WTC11 (cell line): ENCODE measurements around the gene RCN2. TPM values are rescaled to one million over a fixed set of nuclear protein-coding genes. Genes with fewer than 3 reads are reported as not detected.
A peak's percentile ranks its signal among the peaks of the same experiment; 100 is the strongest.
"Not testable (repeated sequence)": the region's sequence is repeated elsewhere in the genome, so short reads cannot be mapped to it uniquely, and the experiment has no call there.

Experiments
- ATAC-seq: fragments of 200-7000 bp; cut with Tn5 transposase; 2 replicates; pipeline ENCODE4 v1.10.0; 2021; ENCODE audit warnings: mild to moderate bottlenecking, moderate library complexity
- CTCF ChIA-PET: fragments of 300-600 bp; sonication (Branson Sonifier 250); formaldehyde crosslinking; loops from one replicate; lab custom pipeline; 2021; ENCODE audit warnings: antibody characterized with exemption; lab: Charles Lee
- POLR2A ChIA-PET: fragments of 350-600 bp; sonication (Branson Sonifier 250); formaldehyde crosslinking; loops from one replicate; lab custom pipeline; 2021; ENCODE audit warnings: antibody characterized with exemption; lab: Charles Lee
- DNase-seq: peaks from one replicate; pipeline ENCODE4 v3.0.0; 2021; ENCODE audit warnings: low spot score
- H3K27ac Mint-ChIP-seq: 2 replicates; pipeline ENCODE4 v1.8.0; 2021; ENCODE audit warnings: mixed read lengths
- H3K27me3 Mint-ChIP-seq: 2 replicates; pipeline ENCODE4 v1.8.0; 2021; ENCODE audit warnings: low read depth, mild to moderate bottlenecking, moderate library complexity, mixed read lengths
- H3K36me3 Mint-ChIP-seq: 2 replicates; pipeline ENCODE4 v1.8.0; 2021; ENCODE audit warnings: mixed read lengths
- H3K4me1 Mint-ChIP-seq: 2 replicates; pipeline ENCODE4 v1.8.0; 2022; ENCODE audit warnings: mixed read lengths
- H3K4me3 Mint-ChIP-seq: 2 replicates; pipeline ENCODE4 v1.8.0; 2021; ENCODE audit warnings: mild to moderate bottlenecking, moderate library complexity, mixed read lengths
- H3K9me3 Mint-ChIP-seq: 2 replicates; pipeline ENCODE4 v1.8.0; 2021; ENCODE audit warnings: mixed read lengths
- E2F4 ChIP-seq: sonication (generic); formaldehyde crosslinking; IDR thresholded peaks from 2 replicates; pipeline ENCODE4 v1.8.1; 2022; ENCODE audit warnings: low read depth, mild to moderate bottlenecking, moderate library complexity, missing genetic modification reagents, borderline replicate concordance
- E2F5 ChIP-seq: sonication (generic); formaldehyde crosslinking; IDR thresholded peaks from 2 replicates; pipeline ENCODE4 v1.8.1; 2022; ENCODE audit warnings: mild to moderate bottlenecking, moderate library complexity, missing genetic modification reagents
- ELF4 ChIP-seq: sonication (generic); formaldehyde crosslinking; IDR thresholded peaks from 2 replicates; pipeline ENCODE4 v1.8.1; 2022; ENCODE audit warnings: low read depth, mild to moderate bottlenecking, moderate library complexity, missing genetic modification reagents
- FOXK1 ChIP-seq: sonication (generic); formaldehyde crosslinking; IDR thresholded peaks from 2 replicates; pipeline ENCODE4 v1.8.0; 2022; ENCODE audit warnings: mild to moderate bottlenecking, moderate library complexity, missing genetic modification reagents
- GTF2I ChIP-seq: fragments of 250-450 bp; sonication (Bioruptor Pico); conservative IDR thresholded peaks from 2 replicates; pipeline ENCODE4 v1.4.0; 2021; ENCODE audit warnings: mild to moderate bottlenecking
- HMGA2 ChIP-seq: fragments of 250-450 bp; sonication (Bioruptor Pico); IDR thresholded peaks from 2 replicates; pipeline ENCODE4 v1.4.0; 2021; ENCODE audit warnings: mild to moderate bottlenecking, moderate library complexity
- NFYB ChIP-seq: sonication (generic); formaldehyde crosslinking; conservative IDR thresholded peaks from 2 replicates; pipeline ENCODE4 v1.8.0; 2022; ENCODE audit warnings: low read depth, missing genetic modification reagents
- NR1H2 ChIP-seq: sonication (generic); formaldehyde crosslinking; IDR thresholded peaks from 2 replicates; pipeline ENCODE4 v1.9.0; 2021; ENCODE audit warnings: mild to moderate bottlenecking, moderate library complexity, missing genetic modification reagents
- SMAD4 ChIP-seq: sonication (generic); formaldehyde crosslinking; IDR thresholded peaks from 2 replicates; pipeline ENCODE4 v1.8.0; 2022; ENCODE audit warnings: mild to moderate bottlenecking, missing genetic modification reagents
- ZNF121 ChIP-seq: sonication (generic); formaldehyde crosslinking; IDR thresholded peaks from 2 replicates; pipeline ENCODE4 v1.8.0; 2023; ENCODE audit warnings: missing genetic modification reagents
- ZNF232 ChIP-seq: sonication (generic); formaldehyde crosslinking; IDR thresholded peaks from 2 replicates; pipeline ENCODE4 v1.8.0; 2022; ENCODE audit warnings: mild to moderate bottlenecking, missing genetic modification reagents
- total RNA-seq: library from RNA; stranded (reverse); gene quantifications from 3 replicates; pipeline ENCODE4 v1.2.3, GENCODE V29; 2021
- TF ChIP-seq, protein P1 (sequence below): sonication (generic); formaldehyde crosslinking; conservative IDR thresholded peaks from 2 replicates; pipeline ENCODE4 v1.8.1; 2022; ENCODE audit warnings: mild to moderate bottlenecking, missing genetic modification reagents
- TF ChIP-seq, protein P2 (sequence below): sonication (generic); formaldehyde crosslinking; IDR thresholded peaks from 2 replicates; pipeline ENCODE4 v1.8.1; 2023; ENCODE audit warnings: mild to moderate bottlenecking, missing genetic modification reagents, borderline replicate concordance
- TF ChIP-seq, protein P3 (sequence below): fragments of 250-450 bp; sonication (Bioruptor Pico); IDR thresholded peaks from 2 replicates; pipeline ENCODE4 v1.9.0; 2021; ENCODE audit warnings: mild to moderate bottlenecking
- TF ChIP-seq, protein P4 (sequence below): fragments of 250-450 bp; sonication (Bioruptor Pico); IDR thresholded peaks from 2 replicates; pipeline ENCODE4 v1.9.0; 2021; ENCODE audit warnings: moderate library complexity, mild to moderate bottlenecking, inconsistent platforms, borderline replicate concordance
- TF ChIP-seq, protein P5 (sequence below): sonication (generic); formaldehyde crosslinking; IDR thresholded peaks from 2 replicates; pipeline ENCODE4 v1.8.1; 2023; ENCODE audit warnings: mild to moderate bottlenecking, moderate library complexity, missing genetic modification reagents
- TF ChIP-seq, protein P6 (sequence below): sonication (generic); formaldehyde crosslinking; IDR thresholded peaks from 2 replicates; pipeline ENCODE4 v1.8.0; 2022; ENCODE audit warnings: mild to moderate bottlenecking, missing genetic modification reagents

The RCN2 gene
- total RNA-seq, 1 experiment from 2014 or later: 112 TPM

GRCh38 chr15:76894174-76894573 is 37.4 kb upstream of the RCN2 start:
- TF ChIP-seq ZNF121 (CRISPR knock-in tag) (peak; percentile 15; the same call in 1 of the 2 replicates), FOXK1 (CRISPR knock-in tag) (no peak)
- Mint-ChIP-seq H3K27me3 (no peaks in the 10 kb centered on the region), H3K9me3 (peaks cover 31% of the 10 kb centered on the region), H3K36me3 (peaks cover 23% of the 10 kb centered on the region), H3K4me3 (no peak overlapping the region), H3K4me1 (no peaks in the 10 kb centered on the region), H3K27ac (no peak overlapping the region)
- ChIA-PET POLR2A (no interaction called here), CTCF (no interaction called here)
- DNase-seq (no peak), ATAC-seq (no peak)

DNA sequence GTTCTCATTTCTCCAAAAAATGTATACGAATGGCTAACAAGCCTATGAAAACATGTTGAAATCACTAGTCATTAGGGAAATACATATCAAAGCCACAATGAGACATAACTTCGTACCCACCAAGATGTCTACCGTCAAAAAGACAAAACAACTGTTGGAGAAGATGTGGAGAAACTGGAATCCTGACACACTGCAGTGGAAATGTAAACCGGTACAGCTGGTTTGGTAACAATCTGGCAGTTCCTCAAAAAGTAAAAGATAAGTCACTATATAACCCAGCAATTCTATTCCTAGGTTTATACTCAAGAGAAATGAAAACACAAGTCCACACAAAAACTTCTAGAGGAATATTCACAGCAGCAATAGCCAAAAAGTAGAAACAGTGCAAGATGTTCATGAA is 33.4 kb upstream of the RCN2 start:
- Mint-ChIP-seq H3K27me3 (no peaks in the 10 kb centered on the region), H3K4me1 (no peaks in the 10 kb centered on the region; the same call in 1 of the 2 replicates), H3K27ac (no peak overlapping the region), H3K9me3 (peaks cover 27% of the 10 kb centered on the region), H3K4me3 (no peak overlapping the region), H3K36me3 (peaks cover 27% of the 10 kb centered on the region)
- POLR2A ChIA-PET: no interaction called here
- TF ChIP-seq, protein P1, sequence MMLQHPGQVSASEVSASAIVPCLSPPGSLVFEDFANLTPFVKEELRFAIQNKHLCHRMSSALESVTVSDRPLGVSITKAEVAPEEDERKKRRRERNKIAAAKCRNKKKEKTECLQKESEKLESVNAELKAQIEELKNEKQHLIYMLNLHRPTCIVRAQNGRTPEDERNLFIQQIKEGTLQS (CRISPR knock-in tag): no peak
- TF ChIP-seq, protein P2, sequence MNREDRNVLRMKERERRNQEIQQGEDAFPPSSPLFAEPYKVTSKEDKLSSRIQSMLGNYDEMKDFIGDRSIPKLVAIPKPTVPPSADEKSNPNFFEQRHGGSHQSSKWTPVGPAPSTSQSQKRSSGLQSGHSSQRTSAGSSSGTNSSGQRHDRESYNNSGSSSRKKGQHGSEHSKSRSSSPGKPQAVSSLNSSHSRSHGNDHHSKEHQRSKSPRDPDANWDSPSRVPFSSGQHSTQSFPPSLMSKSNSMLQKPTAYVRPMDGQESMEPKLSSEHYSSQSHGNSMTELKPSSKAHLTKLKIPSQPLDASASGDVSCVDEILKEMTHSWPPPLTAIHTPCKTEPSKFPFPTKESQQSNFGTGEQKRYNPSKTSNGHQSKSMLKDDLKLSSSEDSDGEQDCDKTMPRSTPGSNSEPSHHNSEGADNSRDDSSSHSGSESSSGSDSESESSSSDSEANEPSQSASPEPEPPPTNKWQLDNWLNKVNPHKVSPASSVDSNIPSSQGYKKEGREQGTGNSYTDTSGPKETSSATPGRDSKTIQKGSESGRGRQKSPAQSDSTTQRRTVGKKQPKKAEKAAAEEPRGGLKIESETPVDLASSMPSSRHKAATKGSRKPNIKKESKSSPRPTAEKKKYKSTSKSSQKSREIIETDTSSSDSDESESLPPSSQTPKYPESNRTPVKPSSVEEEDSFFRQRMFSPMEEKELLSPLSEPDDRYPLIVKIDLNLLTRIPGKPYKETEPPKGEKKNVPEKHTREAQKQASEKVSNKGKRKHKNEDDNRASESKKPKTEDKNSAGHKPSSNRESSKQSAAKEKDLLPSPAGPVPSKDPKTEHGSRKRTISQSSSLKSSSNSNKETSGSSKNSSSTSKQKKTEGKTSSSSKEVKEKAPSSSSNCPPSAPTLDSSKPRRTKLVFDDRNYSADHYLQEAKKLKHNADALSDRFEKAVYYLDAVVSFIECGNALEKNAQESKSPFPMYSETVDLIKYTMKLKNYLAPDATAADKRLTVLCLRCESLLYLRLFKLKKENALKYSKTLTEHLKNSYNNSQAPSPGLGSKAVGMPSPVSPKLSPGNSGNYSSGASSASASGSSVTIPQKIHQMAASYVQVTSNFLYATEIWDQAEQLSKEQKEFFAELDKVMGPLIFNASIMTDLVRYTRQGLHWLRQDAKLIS (CRISPR knock-in tag): no peak
- TF ChIP-seq E2F5 (CRISPR knock-in tag): no peak
- no peak for TF ChIP-seq NR1H2 (CRISPR knock-in tag)
- TF ChIP-seq ZNF232 (CRISPR knock-in tag): no peak
- TF ChIP-seq, protein P3, sequence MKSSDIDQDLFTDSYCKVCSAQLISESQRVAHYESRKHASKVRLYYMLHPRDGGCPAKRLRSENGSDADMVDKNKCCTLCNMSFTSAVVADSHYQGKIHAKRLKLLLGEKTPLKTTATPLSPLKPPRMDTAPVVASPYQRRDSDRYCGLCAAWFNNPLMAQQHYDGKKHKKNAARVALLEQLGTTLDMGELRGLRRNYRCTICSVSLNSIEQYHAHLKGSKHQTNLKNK (CRISPR knock-in tag): no peak
- TF ChIP-seq E2F4 (CRISPR knock-in tag): no peak
- TF ChIP-seq, protein P4, sequence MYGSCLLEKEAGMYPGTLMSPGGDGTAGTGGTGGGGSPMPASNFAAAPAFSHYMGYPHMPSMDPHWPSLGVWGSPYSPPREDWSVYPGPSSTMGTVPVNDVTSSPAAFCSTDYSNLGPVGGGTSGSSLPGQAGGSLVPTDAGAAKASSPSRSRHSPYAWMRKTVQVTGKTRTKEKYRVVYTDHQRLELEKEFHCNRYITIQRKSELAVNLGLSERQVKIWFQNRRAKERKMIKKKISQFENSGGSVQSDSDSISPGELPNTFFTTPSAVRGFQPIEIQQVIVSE (CRISPR knock-in tag): no peak
- TF ChIP-seq ELF4 (CRISPR knock-in tag): no peak
- TF ChIP-seq GTF2I (CRISPR knock-in tag): no peak
- TF ChIP-seq, protein P5, sequence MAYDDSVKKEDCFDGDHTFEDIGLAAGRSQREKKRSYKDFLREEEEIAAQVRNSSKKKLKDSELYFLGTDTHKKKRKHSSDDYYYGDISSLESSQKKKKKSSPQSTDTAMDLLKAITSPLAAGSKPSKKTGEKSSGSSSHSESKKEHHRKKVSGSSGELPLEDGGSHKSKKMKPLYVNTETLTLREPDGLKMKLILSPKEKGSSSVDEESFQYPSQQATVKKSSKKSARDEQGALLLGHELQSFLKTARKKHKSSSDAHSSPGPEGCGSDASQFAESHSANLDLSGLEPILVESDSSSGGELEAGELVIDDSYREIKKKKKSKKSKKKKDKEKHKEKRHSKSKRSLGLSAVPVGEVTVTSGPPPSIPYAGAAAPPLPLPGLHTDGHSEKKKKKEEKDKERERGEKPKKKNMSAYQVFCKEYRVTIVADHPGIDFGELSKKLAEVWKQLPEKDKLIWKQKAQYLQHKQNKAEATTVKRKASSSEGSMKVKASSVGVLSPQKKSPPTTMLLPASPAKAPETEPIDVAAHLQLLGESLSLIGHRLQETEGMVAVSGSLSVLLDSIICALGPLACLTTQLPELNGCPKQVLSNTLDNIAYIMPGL (CRISPR knock-in tag): no peak
- TF ChIP-seq, protein P6, sequence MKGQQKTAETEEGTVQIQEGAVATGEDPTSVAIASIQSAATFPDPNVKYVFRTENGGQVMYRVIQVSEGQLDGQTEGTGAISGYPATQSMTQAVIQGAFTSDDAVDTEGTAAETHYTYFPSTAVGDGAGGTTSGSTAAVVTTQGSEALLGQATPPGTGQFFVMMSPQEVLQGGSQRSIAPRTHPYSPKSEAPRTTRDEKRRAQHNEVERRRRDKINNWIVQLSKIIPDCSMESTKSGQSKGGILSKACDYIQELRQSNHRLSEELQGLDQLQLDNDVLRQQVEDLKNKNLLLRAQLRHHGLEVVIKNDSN (CRISPR knock-in tag): no peak
- TF ChIP-seq NFYB (CRISPR knock-in tag): no peak
- no peak for TF ChIP-seq SMAD4 (CRISPR knock-in tag)
- no peak for TF ChIP-seq HMGA2 (CRISPR knock-in tag)
- ATAC-seq (no peak), DNase-seq (no peak)
- CTCF ChIA-PET: no interaction called here

- peaks cover 21% of the 10 kb centered on the region for H3K36me3 Mint-ChIP-seq
- H3K9me3 Mint-ChIP-seq: peaks cover 19% of the 10 kb centered on the region
- POLR2A ChIA-PET, DNase-seq, ATAC-seq, H3K27me3 Mint-ChIP-seq, CTCF ChIA-PET, H3K4me1 Mint-ChIP-seq, H3K27ac Mint-ChIP-seq, H3K4me3 Mint-ChIP-seq: not testable (repeated sequence)
Observed at GRCh38 chr15:76899176-76899930, 32.2 kb upstream of the RCN2 start.

DNA sequence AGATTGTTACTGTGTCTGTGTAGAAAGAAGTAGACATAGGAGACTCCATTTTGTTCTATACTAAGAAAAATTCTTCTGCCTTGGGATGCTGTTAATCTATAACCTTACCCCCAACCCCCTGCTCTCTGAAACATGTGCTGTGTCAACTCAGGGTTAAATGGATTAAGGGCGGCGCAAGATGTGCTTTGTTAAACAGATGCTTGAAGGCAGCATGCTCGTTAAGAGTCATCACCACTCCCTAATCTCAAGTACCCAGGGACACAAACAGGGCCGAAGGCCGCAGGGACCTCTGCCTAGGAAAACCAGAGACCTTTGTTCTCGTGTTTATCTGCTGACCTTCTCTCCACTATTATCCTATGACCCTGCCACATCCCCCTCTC is 31.6 kb upstream of the RCN2 start:
- DNase-seq, POLR2A ChIA-PET: not testable (repeated sequence)

More for the DNA sequence above, 31.6 kb upstream of the RCN2 start:
- peaks cover 21% of the 10 kb centered on the region for H3K36me3 Mint-ChIP-seq
- CTCF ChIA-PET, H3K4me3 Mint-ChIP-seq, H3K27ac Mint-ChIP-seq, ATAC-seq, H3K27me3 Mint-ChIP-seq: not testable (repeated sequence)
- peaks cover 13% of the 10 kb centered on the region for H3K4me1 Mint-ChIP-seq
- peaks cover 17% of the 10 kb centered on the region for H3K9me3 Mint-ChIP-seq
